Stimulated activated CD8-positive, alpha-beta memory T cell treated with anti-CD3 and anti-CD28 coated beads, Interleukin-4, amount 100 ng/mL, for 24 hours (primary cell): ENCODE results near the gene FNIP2.
A peak's percentile ranks its signal among the peaks of the same experiment; 100 is the strongest.
"Not testable (repeated sequence)": the region's sequence is repeated elsewhere in the genome, so short reads cannot be mapped to it uniquely, and the experiment has no call there.

Experiments used
- DNase-seq: peaks from one replicate; pipeline ENCODE4 v3.0.0-alpha.2; 2020; ENCODE audit warnings: low read depth

The FNIP2 gene

DNA sequence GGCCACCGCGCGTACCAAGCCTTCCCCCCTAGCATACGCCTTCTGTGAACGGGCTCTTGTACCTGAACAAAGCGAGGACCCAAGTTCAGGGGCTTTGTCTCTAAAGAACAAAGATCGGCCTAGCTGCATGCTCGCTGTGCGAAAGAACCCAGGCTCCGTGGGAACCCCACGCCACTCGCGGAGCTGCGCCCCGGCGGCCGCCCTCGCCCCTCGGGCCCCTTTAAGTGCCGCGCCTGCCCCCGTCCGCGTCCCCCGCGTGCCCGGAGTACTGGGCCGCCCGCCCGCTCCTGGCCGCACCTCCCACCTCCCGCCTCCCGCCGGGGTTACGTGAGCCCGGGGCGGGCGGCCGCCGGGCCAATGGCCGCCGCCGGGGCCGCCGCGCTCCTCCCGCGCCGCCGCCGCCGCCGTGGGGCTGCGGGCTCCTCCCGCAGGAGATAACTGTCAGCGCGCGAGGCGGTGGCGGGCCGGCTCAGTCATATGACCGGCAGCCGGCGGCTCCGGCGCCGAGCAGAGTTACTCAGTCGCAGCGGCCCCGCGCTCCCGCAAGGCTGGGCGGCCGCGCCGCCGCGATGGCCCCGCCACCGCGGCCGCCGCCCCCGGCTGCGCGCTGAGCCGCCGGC, at the start of gene FNIP2:
Gene FNIP2, plus strand, starts transcription at position 472 of the 620 bp plus-strand sequence. CDS start 187 bp downstream, outside the sequence.
- peak; percentile 60 for DNase-seq

DNA sequence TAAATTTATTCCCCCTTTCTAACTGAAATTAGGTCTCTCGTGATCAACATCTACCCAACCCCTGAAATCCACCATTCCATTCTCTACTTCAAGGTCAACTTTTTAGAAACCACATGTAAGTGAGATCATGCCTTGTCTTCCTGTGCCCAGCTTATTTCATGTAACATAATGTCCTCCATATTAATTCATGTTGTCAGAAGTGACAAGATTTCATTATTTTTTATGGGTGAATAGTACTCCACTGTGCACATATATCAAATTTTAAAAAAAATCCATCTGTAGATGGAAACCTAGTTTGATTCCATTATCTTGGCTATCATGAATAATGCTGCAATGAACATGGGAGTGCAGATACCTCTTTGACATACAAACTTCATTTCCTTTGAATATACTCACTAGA, 47.1 kb upstream of the FNIP2 start:
- DNase-seq = no peak

DNA sequence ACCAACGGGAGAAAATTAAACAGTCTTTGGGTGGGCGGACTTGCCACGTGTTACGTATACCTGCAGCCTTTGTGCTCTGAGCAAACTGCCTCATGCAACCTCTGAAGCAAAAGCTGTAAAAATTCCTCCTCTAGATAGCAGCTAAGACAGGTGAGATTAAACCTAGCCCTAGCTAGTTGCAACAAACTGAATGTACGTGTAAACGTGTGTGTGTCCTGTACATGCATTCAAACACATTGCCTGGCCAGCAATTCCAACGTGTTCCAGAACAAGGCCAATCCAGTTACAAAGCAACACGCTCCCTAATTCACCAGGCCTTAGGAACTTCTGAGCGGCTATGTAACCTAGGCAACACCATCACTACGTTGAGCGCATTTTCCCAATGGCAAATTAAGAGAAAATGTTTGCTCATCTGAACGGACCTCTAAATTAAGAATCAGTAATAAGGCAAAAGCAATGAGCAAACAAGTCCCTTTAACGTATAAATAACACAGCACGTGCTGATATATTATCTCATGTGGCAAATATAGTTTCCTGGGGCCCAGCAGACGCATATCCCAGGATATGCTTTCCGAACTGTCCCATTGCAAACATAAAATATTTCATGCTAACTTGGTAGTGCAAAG, 46.4 kb upstream of the FNIP2 start:
- no peak for DNase-seq

DNA sequence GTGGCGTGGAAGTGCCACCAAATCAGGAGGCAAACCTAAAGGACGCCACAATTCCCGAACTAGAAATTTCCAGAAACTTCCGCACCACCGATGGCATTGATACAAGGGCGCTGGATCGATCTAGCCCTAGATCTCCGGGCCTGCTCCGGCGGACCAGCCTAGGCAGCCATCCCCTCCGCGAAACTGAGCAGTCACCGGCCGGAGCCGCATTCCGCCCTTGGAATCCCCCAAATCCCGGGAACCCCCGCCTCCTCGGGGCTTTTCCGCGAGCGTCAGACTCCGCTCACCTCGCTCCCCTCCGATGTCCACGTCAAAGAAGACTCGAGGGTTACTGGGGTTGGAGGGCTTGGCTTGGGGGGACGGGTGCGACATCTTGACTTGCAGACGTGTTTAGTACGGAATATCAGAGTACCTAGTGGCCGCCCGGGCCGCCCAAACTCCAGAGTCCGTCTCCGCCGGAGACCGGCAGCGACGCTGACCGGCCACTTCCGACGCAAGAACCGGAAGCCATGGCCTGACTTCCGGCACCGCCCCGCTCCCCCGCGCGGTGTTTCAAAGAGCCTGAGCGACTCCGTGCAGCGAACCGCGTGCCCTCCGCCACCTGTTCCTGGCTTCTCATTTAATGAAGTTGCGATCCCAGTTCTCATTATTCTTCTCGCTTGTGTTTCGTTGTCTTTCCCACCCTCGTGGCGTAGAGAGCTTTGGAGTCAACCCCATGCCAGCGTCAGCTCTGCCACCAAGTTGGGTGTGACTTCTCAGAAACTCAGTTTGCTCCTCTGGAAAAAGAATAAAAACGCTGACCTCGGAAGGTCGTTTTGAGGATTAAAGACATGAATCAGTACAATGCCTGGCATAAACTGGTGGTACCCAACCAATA, 45.7 kb upstream of the FNIP2 start, which contains the start of gene PPID:
Gene PPID, minus strand, starts transcription at position 480 of the 877 bp plus-strand sequence. Its CDS starts 108 bp downstream, at position 372.
- peak; percentile 82 for DNase-seq

DNA sequence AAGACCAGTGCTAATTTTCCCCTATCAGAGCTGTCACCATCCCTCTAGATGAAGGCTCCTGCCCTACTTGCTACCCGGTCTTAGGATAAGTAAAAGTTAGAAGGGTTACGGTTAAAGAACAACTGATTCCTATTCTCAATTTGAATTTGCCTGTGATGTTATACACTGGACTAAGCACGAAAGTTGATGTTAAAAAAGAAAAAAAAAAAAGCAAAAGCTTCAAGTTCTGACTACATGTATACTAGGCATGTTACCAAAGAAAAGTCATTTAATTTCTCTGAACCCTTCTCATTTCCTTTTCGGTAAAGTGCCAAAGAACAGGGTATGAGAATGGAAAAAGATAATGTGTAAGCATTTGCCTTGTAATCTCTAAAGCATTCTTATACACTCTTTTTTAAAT, 44.2 kb upstream of the FNIP2 start:
- no peak for DNase-seq

DNA sequence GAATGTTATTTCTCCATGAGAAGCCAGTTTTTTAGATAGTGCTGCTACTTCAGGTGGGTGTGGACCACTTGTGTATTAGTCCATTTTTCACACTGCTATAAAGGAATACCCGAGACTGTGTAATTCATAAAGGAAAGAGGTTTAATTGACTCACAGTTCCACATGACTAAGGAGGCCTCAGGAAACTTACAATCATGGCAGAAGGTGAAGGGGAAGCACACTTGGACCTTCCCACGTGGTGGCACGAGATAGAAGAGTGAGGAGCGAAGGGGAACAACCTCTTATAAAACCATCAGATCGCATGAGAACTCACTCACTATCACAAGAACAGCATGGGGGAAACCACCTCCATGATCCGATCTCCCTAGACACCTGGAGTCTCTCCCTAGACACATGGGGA, 42.2 kb upstream of the FNIP2 start:
- no peak for DNase-seq

DNA sequence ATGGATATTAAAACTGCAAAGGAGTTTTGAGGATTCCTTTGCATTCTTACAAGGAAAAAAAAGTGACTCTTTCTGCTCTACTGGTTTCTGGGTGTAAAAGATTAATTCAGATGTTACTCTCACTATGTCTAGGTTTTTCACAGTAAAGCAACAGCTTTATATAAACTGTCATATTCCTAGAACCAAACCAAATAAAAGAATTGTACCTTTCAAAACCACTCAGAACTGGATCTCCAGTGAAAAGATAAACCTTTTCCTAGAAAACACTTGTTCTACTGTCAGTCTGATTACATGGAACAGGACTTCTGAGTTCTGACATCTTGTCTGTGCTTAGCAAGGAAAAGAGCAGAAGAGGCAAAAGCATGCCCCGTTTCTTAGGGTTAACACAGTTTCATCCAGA, 40.6 kb upstream of the FNIP2 start:
- no peak for DNase-seq

DNA sequence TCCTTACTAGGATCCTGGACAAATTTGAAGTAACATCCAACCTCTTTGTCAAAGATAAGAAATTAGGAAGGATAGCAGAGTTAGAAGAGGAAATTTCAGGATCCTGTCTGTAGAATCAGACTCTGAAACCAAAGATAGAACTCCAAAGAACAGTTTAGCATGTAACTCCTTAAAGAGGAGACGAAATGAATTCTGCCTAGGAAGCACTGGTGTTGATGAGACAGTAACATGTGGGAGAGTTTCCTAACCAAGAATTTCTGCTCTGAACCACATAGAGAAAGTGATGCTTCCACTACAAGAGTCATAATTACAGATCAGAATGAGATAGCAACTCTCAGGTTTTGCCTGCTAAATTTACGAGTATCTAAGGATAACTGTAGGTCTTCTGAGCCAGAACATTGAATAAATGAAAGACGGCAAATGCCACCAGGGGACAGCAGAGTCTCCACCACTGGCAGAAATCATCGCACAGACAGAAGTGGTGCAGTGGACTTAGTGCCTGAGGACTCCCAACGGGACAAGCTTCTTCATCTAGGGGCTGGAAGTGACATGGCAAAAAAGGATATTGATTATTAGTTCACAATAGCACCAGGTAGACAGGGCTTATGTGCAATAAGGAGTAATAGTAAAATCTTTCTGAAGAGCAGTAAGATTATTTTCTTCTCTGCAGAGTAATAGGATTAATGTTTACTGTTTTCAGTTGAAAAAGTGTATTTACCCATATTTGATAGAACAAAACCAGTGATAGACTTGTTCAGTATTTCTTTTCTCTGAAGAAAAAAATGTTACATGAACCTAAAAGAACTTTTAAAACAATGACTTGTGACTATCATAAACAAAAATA, 38.9 kb upstream of the FNIP2 start:
- peak; percentile 5 for DNase-seq

DNA sequence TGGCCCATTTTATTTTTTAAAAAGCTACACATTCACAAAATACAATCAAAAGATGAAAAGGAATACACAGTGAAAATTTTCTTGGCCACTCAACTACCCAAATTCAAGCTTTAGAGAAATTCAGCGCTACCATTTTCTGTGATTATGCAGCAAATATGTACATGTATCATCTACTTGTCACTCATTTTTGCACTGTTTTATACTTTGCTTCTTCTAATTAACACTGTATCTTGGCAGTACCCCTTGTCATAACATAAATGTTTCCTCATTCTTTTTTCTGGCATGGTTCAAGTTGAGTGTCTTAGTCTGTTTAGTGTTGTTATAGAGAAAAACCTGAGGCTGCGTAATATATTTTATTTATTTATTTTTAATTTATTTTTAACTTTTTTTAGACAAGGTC, 30.0 kb upstream of the FNIP2 start:
- no peak for DNase-seq

DNA sequence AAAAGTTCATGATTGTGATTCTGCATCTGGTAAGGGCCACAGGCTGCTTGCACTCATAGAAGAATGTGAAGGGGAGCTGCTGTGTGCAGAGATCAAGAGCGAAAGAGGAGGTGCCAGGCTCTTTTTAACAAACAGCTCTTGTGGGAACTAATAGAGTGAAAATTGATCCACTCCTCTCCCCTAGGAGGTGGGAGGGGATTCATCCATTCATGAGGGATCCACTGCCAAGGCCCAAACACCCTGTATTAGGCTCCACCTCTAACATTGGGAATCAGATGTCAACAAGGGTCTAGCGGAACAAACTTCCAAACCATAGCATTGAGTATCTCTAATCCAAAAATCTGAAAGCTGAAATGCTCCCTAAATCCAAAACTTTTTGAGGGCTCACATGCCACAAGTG, 29.2 kb upstream of the FNIP2 start:
- no peak for DNase-seq

DNA sequence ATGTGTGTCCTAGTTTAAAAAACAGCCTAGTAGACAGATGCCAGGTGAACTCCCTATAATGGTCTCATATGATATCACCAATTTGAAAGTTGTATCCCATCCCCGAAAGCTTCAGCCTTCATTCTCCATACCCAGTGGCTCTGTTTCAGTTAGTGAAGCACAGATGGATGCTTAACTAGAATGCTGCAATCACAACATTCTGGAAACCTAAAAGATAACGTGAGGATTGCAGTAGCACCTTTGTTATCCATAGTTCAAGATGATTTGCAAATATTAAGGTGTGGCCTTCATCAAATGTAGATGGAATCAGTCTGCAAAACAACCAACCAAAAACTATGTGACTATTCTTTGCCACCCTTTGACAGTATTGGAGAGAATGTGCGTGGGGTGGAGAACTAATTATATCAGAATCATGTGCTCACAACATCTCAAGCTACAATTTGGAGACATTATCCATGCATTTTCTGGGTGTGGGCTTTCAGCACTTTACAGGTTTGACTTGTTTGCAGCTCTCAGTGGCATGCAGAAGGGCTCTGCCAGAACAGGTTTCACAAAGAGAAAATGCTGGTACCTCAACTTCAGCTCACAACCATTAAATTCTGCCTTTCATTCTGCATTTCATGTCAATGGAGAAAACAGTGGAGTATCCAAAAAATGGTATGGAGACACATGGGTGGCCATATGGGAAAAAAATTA, 27.4 kb upstream of the FNIP2 start:
- DNase-seq = no peak

DNA sequence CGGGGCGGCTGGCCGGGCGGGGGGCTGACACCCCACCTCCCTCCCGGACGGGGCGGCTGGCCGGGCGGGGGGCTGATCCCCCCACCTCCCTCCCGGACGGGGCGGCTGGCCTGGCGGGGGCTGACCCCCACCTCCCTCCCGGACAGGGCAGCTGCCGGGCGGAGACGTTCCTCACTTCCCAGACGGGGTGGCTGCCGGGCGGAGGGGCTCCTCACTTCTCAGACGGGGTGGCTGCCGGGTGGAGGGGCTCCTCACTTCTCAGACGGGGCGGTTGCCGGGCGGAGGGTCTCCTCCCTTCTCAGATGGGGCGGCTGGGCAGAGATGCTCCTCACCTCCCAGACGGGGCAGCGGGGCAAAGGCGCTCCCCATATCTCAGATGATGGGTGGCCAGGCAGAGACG, 22.3 kb upstream of the FNIP2 start:
- not testable (repeated sequence) for DNase-seq

DNA sequence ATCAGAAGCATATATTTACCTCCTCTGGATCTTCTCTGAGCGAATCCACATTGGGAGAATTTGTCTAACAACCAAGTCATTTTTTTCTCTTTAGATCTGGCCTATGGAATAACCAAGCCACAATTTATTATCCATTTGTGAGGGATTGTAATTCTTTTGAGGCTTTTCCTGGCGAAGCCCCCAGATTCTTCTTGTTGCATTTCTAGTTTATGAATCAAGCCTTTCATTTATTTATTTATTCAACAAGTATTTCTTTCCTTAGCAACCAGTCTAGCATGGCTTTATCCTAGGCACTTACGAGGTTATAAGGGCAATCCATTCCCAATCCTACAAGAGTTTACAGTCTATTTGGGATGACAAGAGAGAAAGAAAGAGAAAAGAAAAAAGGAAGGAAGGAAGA, 18.4 kb upstream of the FNIP2 start:
- DNase-seq = no peak

DNA sequence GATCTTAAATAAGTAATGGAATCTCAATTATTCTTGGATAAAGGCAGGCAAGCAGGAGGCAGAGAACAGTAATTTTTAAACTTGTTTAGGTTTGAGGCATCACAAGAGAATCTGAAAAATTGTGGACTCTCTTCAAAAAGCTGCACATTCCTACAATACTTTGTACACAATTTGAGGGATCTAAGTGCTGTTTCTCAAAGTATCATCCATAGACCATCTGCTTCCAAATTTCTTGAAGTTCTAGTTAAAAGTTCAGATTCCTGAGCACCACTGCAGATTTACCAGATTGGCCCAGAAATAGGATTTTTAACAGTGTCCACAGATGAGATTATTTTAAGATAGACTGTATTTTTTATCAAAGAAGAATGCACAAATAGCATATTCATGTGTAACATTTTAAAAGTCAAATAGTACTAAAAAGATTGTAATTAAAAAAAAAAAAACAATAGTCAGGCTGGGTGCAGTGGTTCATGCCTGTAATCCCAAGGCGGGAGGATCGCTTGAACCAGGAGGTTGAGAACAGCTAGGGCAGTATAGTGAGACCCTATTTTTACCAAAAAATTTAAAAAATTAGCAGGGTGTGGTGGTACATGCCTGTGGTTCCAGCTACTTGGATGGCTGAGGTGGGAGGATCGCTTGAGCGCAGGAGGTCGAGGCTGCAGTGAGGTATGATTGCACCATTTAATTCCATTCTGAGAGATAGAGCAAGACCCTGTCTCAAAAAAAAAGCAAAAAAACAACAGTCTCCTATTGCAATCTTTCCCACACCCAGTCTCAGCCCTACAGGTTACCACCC, 14.2 kb upstream of the FNIP2 start:
- no peak for DNase-seq

DNA sequence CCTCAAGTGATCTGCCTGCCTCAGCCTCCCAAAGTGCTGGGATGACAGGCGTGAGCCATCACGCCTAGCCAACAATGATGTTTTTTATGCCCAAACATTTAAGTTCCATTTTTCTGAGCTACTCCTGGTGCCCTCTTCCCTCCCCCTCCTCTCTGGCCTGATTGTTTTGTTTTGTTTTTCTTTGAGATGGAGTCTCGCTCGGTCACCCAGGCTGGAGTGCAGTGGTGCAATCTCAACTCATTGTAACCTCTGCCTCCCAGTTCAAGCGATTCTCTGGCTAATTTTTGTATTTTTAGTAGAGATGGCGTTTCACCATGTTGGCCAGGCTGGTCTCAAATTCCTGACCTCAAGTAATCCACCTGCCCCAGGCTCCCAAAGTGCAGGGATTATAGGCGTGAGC, 13.0 kb upstream of the FNIP2 start:
- not testable (repeated sequence) for DNase-seq

DNA sequence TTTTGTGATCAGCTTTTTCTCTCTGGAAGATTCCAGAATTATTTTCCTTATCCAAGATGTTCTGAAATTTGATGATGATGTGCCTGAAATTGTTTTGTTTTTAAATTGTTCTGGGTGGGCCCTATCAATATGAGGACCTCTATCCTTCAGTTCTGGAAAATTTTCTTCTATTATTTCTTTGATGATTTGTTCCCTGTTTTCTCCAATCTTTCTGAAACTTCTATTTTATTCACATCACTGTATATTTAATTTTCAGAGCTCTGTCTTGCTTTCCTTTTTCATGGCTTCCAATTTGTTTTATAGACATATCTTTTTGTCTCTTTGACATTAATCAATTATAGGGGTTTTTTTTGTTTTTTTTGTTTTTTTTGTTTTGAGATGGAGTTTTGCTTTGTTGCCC, 12.2 kb upstream of the FNIP2 start:
- no peak for DNase-seq

DNA sequence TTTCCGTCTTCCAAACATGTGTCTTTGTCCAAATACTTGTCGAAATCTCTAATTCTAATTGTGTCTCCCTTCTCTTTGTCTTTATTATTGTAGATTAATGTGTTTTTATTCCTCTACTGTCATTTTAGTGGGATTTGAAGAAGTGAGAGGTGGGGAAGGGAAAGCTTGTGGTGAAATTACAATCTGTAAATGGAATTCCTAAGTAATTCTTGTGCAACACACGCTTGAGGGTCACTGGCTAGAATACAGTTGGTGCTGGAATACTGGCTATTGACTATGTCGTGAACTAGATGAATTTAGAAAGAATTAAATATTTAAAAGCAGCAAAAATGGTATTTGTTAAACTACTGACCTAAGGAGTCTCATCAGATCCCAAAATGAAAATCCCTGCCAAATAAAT, 10.7 kb upstream of the FNIP2 start:
- no peak for DNase-seq

DNA sequence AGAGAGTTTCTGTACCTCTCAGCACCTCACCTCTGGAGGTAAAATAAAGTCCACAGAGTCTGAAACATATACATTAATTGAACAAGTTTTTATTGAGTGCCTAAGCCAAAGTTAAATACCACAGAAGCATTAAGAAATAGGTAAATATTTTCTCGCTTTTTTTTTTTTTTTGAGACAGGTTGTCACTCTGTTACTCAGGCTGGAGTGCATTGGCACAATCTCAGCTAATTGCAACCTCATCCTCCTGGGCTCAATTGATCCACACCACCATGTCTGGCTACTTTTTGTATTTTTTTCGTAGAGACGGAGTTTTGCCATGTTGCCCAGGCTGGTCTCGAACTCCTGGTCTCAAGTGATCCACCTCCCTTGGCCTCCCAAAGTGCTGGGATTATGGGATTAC, 10.1 kb upstream of the FNIP2 start:
- DNase-seq = no peak

DNA sequence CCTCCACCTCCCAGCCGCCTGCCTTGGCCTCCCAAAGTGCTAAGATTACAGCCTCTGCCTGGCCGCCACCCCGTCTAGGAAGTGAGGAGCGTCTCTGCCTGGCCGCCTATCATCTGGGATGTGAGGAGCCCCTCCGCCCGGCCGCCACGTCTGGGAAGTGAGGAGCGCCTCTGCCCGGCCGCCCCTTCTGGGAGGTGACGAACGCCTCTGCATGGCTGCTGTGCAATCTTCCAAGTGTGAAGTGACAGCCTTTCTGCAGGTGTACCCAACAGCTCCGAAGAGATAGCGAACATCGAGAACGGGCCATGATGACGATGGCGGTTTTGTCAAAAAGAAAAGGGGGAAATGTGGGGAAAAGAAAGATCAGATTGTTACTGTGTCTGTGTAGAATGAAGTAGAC, 9.3 kb upstream of the FNIP2 start:
- not testable (repeated sequence) for DNase-seq

DNA sequence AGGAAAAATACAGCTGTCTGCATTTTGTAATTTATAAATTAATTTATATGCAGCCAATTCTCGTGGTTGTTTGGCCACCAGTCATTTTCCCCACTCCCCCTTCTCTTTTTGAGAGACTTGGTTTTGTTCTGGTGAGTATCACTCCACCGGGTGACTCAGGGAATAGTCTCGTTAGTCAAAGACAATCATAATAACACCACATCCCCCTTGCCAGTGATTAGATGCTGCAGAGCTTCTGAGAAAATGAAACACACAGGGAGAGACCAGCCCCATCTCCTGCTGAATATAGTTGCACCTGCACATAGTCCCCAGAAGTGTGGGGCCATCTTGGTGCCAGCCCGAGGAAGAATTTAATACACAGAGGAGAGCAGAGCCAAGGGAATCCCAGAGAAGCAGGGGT, 8.0 kb upstream of the FNIP2 start:
- DNase-seq = no peak

DNA sequence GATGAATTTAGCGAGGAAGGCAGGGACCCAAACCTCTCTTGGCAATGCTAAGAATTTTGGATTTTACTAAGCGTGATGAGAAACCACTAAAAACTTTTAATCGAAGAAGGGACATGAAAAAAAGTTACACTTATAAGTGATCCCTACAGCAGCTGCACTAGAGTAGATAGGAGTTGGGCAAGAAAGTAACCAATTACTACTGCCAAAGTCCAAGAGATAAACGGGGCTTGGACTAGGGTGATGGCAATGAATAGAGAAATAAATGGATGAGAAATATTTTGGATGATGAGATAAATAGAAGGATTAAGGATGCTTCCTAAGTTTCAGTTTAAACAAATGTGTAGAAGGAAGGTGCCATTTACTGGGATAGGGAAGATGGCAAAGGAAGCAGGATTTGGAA, 6.3 kb upstream of the FNIP2 start:
- no peak for DNase-seq
